GM10266 (cell line): ENCODE results near the gene OR52B6.

Source experiments
- DNase-seq: peaks from one replicate; pipeline ENCODE4 v3.0.0; 2012; ENCODE audit errors: extremely low spot score
- CTCF ChIP-seq: IDR thresholded peaks from 2 replicates; pipeline ENCODE4 v1.5.1; 2012; ENCODE audit warnings: mild to moderate bottlenecking, low read depth; ENCODE audit not compliant: control insufficient read depth, insufficient read depth; ENCODE audit errors: missing control alignments

The OR52B6 gene

GRCh38 chr11:5610446-5610845 is 29.8 kb downstream of the OR52B6 start:
- DNase-seq, result no peak
- TF ChIP-seq CTCF, result no peak

GRCh38 chr11:5611627-5612026 is 30.9 kb downstream of the OR52B6 start:
- no peak for DNase-seq
- TF ChIP-seq CTCF, result no peak

GRCh38 chr11:5618807-5619206 is 38.1 kb downstream of the OR52B6 start:
- TF ChIP-seq CTCF, result no peak
- DNase-seq, result no peak

DNA sequence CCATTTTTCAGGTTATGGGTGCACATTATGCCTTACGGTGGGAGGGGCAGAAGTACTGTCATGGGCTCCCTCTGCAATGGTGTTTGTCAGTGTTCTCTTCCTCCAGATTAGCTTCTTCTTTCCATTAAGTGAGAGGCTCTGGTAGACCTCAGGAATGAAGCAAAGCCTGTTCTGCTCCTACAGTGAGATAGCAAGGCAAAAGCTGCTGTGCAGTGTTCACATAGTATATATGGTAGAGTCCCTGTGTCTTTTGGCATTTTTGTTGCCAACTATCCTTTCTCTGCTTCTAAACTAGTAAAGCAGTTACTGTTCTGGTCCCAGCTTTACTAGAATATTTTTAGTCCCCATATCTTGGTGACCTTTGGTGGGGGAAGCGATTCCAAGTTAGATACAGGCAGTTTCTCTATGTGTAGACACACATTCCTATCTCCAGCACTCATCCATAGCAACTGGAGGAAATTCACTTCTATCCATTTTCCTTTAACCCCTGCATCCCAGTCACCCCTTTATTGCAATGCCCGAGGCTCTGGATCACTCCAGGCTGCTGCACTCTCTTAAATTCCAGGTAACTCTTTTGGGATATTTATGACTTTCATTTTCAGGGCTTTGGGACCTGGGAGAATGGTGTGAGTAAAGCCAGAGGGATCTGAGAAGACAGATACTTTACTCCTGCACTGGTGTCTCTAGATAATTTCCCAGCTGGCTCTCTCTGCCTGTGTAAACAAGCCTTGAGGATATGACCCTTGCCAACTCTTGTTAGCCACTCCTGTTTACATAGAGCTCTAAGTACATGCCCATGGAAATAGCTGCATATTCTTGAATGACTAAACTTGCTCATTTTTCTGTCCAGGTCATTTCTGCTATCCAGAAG is 40.2 kb downstream of the OR52B6 start:
- no peak for DNase-seq
- TF ChIP-seq CTCF, result no peak

DNA sequence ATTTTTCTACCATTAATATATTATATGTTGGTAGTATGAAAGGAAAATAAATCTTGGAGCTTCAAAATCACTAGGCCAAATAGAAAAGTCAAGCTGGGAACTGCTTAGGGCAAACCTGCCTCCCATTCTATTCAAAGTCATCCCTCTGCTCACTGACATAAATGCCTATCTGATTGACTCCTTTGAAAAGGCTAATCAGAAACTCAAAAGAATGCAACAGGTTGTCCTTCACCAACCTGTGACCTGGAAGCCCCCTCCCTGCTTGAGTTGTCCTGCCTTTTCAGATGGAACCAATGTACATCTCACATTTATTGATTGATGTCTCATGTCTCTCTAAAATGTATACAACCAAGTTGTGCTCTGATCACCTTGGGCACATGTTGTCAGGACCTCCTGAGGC is 40.9 kb downstream of the OR52B6 start:
- no peak for TF ChIP-seq CTCF
- no peak for DNase-seq

DNA sequence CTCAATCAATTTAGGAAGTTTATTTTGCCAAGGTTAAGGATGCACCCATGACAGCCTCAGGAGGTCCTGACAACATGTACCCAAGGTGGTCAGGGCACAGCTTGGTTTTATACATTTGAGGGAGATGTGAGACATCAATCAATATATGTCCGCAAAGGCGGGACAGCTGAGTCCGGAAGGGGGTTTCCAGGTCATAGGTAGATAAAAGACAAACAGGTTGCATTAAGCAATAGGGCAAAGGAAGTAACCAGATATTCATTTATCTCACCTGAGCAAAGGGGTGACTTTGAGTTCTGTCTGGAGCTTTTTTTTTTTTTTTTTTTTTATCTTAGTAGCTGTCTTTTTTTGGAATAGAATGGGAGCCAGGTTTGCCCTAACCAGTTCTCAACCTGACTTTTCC is 42.1 kb downstream of the OR52B6 start:
- TF ChIP-seq CTCF, result no peak
- no peak for DNase-seq

DNA sequence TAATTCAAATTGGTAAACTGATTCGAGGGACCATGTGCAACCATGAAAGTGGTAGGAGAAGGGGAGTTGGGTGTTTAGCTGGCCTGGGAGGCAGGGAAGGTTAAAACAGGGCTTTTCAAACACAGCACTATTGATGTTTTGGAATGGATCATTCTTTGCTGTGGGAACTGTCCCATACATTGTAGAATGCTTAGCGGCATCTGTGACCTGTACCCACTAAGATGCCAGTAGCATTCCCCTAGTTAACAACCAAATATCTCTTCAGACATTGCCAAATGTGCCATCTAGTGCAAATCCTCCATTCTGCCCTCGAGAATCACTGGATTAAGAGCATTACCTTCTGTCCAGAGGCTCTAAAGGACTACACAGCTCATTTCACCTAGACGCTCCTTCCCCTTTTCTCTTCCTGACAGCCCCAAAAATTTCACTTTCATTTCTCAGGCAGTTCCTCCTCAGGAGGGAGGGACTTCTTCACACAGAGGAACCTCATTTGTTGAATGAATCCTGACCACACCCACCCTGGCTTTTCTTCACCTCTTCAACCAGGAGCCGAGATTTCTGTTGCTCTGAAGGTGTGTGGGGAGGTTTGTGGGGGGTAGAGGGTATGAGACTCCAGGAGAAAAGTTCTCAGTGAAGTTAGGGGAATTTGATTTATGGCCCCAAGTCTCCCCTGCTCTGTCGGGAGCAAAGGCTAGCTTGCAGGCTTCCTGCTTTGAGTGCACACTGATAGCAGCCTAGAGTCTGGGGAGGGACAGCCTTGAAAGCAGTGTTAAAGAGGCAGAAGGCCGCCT is 44.0 kb downstream of the OR52B6 start, which contains the start of gene TRIM34:
Gene TRIM34 (plus strand): TSS at position 513 of the 791 bp plus-strand sequence. CDS start 7,331 bp downstream, outside the sequence.
- no peak for TF ChIP-seq CTCF
- DNase-seq, result peak; percentile 84
